Astrocyte of the spinal cord (primary cell): ENCODE results near the gene C1QTNF5.

Source experiments
- DNase-seq: peaks from one replicate; pipeline ENCODE4 v3.0.0; 2011; ENCODE audit warnings: low read depth, low spot score
- H3K4me3 ChIP-seq: 2 replicates; pipeline ENCODE4 v1.5.1; 2011; ENCODE audit warnings: low read depth, mild to moderate bottlenecking, low read length, moderate library complexity
- in situ Hi-C: cut with HindIII; loops from 2 replicates; pipeline ENCODE4 v1.10.0; 2017; ENCODE audit warnings: low sequenced_read_pairs
- TF ChIP-seq, protein P1 (sequence below): IDR thresholded peaks from 2 replicates; pipeline ENCODE4 v1.5.1; 2012; ENCODE audit warnings: low read depth, mild to moderate bottlenecking, low read length, inconsistent platforms

The C1QTNF5 gene

GRCh38 chr11:119330237-119330636 lies 10.4 kb downstream of the C1QTNF5 start:
- in situ Hi-C loops: no loop called here
- H3K4me3 ChIP-seq: no peak overlapping the region
- DNase-seq: no peak
- TF ChIP-seq, protein P1, sequence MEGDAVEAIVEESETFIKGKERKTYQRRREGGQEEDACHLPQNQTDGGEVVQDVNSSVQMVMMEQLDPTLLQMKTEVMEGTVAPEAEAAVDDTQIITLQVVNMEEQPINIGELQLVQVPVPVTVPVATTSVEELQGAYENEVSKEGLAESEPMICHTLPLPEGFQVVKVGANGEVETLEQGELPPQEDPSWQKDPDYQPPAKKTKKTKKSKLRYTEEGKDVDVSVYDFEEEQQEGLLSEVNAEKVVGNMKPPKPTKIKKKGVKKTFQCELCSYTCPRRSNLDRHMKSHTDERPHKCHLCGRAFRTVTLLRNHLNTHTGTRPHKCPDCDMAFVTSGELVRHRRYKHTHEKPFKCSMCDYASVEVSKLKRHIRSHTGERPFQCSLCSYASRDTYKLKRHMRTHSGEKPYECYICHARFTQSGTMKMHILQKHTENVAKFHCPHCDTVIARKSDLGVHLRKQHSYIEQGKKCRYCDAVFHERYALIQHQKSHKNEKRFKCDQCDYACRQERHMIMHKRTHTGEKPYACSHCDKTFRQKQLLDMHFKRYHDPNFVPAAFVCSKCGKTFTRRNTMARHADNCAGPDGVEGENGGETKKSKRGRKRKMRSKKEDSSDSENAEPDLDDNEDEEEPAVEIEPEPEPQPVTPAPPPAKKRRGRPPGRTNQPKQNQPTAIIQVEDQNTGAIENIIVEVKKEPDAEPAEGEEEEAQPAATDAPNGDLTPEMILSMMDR: no peak

DNA sequence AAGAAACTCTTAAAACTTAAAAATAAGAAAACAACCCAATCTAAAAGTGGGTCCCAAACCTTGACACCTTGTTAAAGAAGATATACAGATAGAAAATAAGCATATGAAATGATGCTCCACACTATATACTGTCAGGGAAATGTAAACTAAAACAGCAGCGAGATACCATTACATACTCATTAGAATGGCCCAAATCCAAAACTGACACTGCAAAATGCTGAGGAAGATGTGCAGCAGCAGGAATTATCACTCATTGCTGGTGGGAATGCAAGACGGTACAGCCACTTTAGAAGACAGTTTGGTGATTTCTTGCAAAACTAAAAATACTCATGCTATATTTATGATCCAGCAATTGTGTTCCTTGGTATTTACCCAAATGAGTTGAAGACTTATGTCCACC lies 11.4 kb downstream of the C1QTNF5 start:
- TF ChIP-seq, protein P1: no peak
- DNase-seq: no peak
- H3K4me3 ChIP-seq: no peak overlapping the region
- in situ Hi-C loops: no loop called here

DNA sequence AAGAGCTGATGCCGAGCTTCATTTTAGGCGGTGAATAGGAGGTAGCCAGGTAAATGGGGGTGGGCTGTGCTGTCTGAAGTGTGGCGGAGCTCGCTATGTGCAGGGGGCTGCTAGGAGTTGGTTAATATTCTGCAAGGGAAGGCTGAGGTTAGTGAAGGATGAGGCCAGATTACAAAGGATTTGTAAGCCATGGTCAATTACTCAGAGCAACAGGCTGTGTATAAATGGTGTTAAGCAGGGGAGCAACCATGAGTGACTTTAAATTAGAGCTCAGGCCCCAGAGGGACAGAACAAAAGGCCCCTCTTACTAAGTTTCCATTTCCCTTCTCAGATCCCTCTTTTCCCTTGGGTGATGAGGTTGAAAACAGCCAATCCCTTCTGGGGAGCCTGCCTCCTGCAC lies 16.5 kb downstream of the C1QTNF5 start:
- DNase-seq: no peak
- TF ChIP-seq, protein P1: no peak
- H3K4me3 ChIP-seq: no peak overlapping the region
- in situ Hi-C loops: no loop called here

GRCh38 chr11:119323532-119324033 lies 17.1 kb downstream of the C1QTNF5 start:
- no peak overlapping the region for H3K4me3 ChIP-seq
- peak; percentile 71 for DNase-seq
- TF ChIP-seq, protein P1: peak; percentile 75
- in situ Hi-C loops: no loop called here

DNA sequence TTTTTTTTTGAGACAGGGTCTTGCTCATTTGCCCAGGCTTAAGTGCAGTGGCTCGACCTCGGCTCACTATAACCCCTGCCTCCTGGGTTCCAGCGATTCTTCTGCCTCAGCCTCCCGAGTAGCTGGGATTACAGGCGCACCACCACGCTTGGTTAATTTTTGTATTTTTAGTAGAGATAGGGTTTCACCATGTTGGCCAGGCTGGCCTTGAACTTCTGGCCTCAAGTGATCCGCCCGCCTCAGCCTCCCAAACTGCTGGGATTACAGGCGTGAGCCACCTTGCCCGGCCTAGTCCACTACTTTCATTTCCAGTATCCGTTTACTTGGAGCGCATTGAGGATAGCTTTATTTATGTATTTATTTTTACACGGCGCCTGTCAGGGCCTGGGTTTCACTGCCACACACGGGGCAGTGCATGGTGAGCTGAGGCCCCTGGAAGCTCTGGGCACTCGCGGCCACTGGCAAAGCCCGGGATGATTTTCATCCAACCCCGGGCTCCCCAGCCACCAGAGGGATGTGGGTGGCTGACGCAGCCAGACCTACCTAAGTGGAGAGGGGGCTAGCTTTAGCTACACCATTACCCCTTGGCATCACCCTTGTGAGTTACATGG lies 17.7 kb downstream of the C1QTNF5 start:
- TF ChIP-seq, protein P1: no peak
- DNase-seq: no peak
- in situ Hi-C loops: no loop called here
- H3K4me3 ChIP-seq: no peak overlapping the region

DNA sequence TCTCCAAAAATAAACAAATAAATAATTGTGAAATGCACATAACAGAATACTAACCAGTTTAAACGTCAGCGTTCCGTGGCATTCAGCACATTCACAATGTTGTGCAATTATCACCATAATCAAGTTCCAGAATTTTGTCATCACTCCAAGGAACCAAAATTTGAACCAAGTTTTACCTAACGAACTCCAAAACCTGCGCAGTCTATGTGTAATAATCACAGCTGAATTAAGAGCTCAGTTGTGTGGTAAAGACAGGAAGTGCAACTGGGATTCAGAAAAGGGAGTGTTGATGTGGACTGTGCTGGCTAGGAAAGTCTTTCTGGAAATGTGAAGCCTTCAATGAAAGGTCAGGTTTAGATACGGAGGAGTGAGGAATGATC lies 18.3 kb downstream of the C1QTNF5 start:
- in situ Hi-C loops: no loop called here
- TF ChIP-seq, protein P1: no peak
- no peak overlapping the region for H3K4me3 ChIP-seq
- DNase-seq: no peak
